ENCODE data around the gene TSR1.
"Not testable (repeated sequence)": the region's sequence is repeated elsewhere in the genome, so short reads cannot be mapped to it uniquely, and the experiment has no call there.

TSR1 gene

DNA sequence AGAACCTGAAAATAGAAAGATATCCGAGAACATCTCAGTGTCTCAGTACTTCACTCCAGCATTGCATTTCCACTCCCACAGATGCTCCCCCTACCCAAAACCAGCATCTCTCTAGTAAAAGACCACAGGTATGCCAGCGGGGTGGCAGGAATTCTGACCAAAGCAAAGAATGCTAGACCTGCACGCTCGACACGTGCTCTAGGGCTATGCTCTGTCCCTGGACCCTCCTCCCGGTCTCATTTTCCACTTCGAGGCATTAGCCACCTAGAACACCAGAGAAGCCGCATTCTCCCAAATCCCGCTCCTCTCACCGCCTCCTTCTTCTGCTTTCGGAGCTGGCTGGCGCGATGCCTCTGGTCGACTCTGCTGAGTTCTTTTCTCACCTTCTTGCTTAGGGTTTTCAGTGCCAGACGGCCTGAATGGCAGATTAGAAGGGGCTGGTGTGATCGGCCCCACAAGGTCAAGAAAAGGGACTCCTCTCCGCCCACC is 487 bp downstream of the TSR1 start:
- no peak for DNase-seq

DNA sequence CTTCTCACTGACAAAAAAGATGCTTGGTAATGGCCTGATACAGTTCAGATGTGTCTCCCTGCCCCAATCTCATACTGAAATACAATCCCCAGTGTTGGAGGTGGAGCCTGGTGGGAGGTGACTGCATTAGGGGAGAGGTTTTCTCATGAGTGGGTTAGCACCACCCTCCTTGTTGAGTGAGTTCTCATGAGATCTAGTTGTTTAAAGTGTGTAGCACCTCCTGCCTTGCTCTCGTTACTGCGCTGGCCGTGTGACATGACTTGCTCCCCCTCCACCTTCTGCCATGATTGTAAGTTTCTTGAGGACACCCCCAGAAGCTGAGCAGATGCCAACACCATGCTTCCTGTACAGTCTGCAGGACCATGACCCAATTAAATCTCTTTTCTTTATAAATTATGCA is 5.0 kb downstream of the TSR1 start:
- DNase-seq = no peak

DNA sequence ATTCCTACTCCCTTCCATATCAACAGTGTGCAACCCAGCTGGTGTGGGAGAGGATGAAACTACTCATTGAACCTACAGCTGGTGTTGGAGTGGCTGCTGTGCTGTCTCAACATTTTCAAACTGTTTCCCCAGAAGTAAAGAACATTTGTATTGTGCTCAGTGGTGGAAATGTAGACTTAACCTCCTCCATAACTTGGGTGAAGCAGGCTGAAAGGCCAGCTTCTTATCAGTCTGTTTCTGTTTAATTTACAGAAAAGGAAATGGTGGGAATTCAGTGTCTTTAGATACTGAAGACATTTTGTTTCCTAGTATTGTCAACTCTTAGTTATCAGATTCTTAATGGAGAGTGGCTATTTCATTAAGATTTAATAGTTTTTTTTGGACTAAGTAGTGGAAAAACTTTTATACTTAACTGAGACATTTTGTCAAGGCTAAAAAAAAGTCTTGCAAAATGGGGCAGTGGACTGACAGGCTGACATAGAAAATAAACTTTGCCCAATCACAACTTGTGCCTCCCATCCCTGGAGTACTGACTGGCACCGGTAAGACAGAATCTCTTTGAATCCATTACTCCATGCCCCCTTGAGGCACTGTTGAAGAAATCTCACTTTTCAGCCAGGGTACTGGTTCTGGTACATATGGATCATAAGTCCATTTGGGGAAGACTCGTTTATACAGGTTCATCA is 12.5 kb downstream of the TSR1 start:
- no peak for DNase-seq

DNA sequence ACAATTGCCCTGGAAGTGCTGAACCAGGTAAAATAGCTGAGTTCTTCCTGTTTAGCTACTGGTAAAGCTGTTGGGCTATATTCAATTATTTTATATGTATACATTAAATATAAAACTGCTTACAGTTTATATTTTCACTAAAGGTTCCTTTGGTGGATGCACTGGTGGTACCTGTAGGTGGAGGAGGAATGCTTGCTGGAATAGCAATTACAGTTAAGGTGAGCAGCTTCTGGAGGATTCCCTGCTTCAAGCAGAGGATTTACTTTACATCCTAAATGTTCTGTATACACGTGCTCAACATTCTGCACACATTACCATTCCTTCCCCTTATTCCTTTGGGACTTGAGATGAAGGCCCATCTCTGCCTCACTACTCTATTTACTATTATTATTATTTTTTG is 14.9 kb downstream of the TSR1 start:
- DNase-seq = no peak

DNA sequence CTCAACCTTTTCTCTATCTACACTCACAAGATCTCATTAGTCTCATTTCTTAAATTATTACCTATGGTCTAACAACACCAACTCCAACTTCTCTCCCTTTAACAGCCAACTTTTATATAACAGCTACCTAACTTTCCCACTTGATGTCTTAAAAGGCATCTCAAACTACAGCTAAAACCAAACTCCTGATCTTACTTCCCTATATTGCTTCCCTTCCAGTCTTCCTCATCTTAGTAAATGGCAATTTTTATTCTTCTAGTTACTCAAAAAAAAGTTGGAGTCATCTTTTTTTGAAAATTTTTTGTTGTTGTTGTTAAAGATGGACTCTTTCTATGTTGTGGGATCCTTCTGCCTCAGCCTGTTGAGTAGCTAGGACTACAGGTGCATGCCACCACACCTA is 17.2 kb downstream of the TSR1 start:
- no peak for DNase-seq

DNA sequence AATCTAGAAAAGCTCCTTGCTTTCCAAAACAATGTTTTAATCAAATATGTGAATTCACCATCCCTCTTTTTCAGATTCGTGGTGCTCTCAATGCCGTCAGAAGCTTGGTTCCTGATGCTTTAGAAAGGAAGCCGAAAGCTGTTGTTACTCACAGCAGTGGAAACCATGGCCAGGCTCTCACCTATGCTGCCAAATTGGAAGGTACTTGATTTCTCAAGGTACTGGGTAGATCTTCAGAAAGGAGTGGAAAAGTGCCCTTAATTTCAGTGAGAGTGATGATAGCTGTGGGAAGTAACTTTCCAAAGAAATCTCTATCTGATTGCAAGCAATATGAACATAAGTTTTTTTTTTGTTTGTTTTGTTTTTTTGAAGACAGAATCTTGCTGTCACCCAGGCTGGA is 18.5 kb downstream of the TSR1 start:
- DNase-seq = no peak

DNA sequence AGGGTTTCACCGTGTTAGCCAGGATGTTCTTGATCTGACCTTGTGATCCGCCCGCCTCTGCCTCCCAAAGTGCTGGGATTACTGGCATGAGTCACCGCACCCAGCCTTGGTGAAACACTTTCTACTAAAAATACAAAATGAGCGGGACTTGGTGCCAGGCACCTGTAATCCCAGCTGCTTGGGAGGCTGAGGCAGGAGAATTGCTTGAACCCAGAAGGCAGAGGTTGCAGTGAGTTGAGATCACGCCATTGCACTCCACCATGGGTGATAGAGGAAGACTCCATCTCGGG is 19.4 kb downstream of the TSR1 start:
- DNase-seq = not testable (repeated sequence)

DNA sequence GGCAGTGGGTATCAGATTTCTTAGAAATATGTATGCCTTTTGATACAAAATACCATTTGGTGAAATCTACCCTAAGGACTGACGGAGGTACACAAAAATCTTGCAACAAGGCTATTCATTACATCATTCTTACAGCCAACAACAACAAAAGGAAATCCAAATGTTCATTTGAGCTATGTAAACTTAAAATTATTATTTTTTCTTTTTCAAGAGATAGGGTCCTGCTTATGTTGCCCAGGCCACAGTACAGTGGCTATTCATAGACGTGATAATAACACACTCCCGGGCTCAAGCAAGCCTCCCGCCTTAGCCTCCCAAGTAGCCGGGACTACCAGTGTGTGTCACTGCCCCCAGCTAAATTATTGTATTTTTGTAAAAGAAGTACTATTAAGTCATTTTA is 23.5 kb downstream of the TSR1 start:
- DNase-seq = no peak

DNA sequence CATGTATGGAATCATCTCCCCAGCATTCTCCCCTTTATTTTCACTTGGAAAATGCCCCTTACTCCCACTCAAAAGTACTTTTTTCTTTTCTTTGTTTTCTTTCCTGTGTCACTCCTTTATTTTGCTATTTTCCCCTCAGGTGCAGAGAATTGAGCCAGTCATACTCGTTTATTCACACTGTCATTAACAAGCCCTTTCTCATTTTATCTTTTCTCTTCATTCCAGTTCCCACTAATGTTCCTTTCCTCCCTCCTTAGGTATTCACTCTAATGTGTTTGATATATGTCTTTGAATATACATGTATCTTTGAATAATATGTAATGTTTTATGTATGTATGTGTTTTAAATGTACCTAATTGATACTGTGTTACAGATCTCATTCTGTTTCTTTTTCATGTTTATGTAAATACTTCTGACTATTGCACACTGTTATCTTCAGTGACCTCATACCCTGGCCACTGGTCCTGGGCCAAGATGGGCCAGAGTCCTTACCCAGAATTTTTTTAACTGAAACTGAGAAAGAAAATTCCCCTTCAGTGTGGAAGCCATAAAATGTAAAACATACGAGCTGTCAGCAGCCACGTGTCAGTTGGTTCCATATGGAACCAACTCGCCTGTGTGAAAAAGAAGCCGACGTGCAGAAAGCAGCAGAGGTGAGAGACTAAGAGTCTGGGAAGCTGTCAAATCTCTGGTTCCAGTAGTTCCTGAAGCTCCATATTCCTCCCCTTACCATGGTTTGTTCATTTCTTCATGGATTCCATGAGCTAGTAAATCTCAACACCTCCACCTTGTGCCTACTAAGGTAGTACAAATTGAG is 26.7 kb downstream of the TSR1 start:
- no peak for DNase-seq

DNA sequence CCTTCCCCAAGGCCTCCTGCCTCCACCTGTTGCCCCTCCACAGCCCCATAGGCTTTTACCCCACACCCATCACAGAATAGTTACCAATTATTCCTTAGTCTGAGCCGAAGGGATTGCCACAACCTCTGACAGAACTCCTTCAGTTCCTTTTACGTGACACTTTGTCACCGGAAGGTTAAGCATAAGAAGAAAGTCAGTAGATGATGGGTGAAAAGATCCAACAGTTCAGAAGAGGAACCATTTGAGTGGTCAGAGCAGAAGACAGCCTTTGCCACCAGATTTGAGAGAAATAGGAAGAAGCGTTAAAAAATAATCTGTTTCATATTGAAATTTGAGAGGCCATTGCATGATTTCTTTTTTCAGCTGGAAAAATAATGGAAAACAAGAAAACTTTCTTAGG is 31.3 kb downstream of the TSR1 start:
- no peak for DNase-seq

DNA sequence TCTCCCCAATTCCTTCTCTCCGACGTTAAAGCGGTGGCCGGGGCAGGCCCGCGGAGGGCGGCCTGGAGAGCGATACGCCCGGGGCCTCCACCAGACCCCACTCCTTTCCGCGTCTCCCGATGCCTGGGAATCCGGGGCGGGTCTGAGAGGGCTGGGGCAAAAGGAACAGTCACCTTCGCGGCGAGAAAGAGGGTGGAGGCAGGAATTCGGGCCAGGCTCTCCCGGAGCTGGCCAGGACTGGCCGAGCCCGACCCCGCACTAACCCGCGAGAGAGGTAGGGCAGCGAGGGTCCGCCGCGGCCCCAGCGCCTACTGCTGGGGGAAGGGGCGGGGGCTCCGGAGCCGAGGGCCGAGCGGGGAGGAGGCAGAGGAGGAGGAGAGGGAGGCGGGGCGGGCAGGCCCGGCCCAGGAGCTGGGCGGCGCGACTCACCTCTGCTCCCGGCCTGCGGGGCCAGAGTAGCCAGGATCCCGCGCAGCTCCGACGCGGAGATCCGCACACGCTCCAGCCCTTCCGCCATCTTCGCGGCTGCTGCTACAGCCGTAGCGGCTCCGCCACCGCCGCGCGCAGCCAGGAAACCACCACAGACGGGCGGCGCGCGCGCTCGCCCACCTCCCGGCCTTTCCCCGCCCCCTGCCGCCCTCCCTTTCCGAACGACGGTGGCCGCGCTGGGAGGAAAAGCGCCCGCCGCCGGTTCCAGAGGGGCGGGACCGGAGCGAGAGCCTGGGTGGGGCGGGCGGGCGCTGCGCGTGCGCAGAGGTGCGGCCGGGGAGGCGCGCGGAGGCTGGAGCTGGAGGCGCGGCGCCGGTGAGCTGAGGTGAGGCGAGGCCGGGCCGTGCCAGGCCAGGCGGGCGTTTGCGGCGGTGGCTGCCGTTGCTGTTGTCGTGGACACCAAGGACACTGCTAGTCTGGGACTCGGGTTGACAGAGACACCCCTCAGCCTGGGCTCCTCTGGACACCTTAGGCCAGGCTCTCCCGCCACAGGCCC is 32.8 kb downstream of the TSR1 start, which contains the start of the genes SMG6 and SRR:
Gene SMG6 (minus strand): TSS at position 582 of the 985 bp plus-strand sequence. CDS start 65 bp downstream, at position 517.
Gene SRR (plus strand): TSS at position 747 of the 985 bp plus-strand sequence. CDS start 11,611 bp downstream, outside the sequence.
- DNase-seq = peak; percentile 96

DNA sequence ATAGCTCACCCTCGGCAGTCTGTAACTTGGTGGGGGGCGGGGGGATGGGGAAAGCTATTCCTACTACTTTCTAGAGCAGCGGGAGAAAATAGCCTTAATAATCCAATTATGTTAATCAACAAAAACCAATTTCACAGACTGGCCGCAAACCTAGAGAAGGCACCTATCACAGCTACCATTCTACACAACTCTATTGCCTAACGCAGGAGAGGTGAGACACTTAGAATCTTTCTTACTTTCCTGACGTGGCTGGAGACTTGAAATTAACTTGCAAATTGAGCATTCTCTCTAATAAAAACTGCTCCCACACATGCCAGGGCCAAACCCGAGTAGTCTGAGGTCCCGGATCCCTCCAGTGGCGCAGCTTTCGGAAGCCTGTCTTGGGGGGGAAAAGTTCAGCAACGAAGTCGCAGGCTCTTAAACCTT is 33.5 kb downstream of the TSR1 start:
- DNase-seq = no peak

DNA sequence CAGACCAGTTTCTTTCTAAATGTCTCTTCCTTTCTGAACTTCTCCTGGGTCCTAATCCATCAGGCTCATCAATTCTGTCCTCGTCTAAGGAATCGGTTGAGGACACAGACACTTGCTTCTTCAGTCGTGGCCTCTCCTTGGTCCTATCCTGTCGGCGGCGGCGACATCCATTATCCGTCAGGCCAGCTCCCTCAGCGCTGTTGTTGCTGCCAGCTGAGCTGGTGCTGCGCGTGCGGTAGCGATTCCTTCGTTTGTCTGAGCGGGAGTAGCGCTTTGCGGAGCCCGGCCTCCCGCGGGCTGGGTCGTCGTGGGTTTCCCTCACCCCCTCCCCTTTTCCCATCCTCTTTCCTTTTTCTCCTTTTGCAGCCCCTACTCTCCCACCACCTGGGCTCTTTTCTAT is 36.5 kb downstream of the TSR1 start:
- no peak for DNase-seq

DNA sequence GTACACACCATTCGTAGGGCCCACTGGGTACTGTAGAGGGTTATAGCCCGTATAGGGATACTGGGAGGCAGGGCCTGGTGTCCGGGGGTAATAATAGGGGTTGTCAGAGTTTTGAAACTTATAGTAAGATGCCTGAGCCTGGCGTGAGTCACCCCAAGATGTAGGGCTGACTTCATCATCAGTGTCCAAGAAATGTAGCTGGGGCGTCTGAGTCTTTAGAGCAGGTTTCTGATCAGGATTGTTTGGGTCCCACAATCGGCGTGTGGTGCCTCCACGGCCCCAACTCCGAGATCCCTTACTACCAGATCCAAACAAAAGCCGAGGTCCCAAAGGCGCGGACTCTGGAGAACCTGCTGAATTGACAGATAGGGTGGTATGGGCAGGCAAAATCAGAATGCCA is 37.1 kb downstream of the TSR1 start:
- no peak for DNase-seq

DNA sequence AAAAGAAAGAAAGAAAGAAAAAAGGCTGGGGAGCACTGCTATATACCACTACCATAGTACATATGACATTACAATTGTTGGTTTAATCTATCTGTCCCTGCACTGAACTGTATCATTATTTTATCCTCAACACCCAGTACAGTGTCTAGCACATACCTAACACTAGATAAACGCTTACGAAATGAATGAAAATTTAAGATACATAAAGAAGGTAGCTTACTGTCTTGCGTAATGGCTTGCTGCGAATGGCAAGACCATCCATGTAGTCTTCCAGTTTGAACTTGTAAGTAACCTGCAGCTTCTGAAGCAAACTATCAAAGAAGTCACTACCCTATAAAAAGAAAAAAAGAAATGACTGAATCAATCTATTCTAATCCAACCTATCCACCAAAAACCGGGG is 39.2 kb downstream of the TSR1 start:
- DNase-seq = no peak

DNA sequence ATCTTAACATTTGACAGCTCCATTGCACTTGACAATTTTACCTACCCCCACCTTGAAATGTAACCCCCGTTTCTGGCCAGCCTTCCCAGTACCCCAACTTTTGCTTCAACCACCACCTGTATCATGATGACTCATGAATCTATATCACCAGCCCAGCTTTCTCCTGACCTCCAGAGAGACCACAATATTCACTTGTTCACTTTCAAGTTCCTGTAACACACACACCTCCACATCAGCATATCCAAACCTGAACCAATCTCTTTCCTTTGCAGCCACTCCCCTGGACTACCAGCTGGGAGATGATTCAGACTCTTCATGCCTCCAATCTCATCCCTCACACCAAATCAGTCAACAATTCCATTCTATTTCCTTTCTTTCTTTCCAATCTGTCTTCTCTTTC is 40.7 kb downstream of the TSR1 start:
- no peak for DNase-seq

DNA sequence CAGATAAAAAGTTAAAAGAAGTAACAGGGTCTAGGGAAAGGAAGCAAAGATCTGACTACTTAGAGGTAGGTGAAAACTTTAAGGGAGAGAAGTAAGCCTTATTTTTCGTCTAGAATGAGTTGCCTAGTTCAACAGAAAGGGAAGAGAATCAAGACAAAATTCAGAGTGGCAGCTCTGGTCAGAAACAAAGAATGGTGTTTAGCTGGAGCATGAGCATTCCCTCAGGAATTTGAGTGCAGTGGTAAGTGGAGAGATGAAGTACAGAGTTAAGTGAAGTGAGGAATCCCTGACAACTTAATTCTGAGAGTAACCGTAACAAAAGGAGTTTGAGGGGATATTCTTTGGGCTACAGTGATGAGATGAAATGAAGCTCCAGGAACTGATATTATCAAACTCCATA is 44.2 kb downstream of the TSR1 start:
- DNase-seq = no peak

DNA sequence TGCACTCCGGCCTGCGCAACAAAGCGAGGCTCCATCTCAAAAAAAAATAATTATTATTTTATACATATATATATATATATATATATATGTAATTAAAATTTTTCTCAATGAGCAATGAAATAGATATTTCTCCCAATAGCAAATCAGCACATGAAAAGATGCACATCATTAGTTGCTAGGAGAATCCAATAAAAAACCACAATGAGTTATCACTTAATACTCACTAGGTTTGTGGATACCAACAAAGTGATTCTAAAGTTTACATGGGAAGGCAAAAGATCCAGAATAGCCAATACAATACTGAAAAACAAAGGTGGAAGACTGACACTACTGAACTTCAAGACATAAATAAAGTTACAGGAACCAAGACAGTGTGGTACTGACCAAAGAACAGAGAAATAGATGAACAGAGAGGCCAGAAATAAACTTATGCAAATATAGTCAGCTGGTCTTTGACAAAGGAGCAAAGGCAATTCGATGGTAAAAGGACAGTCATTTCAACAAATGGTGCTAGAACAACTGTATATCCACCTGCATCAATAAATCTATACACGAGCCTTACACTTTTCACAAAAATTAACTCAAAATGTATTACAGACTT is 46.3 kb downstream of the TSR1 start:
- DNase-seq = no peak

DNA sequence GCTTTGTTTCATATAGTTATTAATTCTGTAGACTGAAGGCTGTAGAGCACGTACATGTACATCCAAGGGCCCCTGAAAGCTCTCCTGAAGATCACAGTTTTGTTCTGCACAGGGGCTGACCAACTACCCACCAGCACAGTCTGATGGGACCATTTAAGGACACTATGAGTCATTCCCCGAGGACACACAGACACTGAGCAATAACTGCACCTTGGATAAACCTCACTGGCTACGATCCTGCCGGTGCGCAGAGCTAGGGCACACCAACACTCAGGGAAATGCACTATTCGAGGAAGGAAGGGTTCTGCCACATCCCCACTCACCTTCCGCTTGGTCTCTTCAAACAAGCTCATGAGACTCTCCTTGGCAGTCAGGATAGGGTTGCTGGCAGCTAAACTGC is 53.0 kb downstream of the TSR1 start:
- no peak for DNase-seq

DNA sequence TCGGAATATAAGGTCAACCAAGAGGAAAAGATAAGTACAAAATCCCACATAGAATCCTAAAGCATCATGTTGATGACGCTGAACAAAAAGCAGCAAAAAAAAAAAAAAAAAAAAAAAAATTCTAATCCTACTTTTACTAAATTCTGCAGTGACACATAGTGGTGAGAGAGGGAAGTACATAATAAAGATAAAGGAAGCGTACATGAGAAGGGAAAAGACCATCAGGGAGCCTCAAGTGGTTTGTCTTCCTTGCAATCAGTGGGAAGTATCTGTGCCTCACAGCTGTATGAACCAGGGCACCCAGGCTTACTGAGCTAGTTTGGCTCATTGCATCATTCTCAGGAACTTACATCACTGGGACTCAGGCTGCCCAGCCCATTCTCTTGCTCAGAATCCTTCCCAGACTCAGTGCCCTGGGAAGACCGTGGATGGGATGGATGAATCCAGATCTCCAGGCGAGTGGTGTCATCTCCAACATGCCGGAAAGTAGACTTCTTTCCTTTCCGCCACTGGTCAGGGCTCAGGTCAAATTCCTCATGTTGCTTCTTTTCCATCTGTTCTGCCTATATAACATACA is 53.9 kb downstream of the TSR1 start:
- DNase-seq = no peak

DNA sequence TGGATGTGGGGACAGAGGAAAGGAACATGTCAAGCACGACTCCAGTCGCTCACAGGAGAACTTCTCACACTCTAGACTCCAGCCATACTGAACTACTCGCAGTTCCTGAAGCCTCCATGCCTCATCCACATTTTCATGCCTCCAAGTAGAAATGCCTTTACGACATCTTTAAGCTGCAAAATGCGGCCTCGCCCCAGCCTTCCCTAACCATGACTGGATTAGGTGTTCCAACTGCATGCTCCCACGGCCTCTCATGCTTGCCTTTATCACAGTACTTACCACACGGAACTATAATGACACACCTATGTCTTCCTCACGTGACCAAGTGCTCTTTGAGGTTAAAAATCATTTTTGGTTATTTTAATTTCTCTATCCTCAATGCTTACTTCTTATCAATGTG is 56.5 kb downstream of the TSR1 start:
- DNase-seq = no peak

DNA sequence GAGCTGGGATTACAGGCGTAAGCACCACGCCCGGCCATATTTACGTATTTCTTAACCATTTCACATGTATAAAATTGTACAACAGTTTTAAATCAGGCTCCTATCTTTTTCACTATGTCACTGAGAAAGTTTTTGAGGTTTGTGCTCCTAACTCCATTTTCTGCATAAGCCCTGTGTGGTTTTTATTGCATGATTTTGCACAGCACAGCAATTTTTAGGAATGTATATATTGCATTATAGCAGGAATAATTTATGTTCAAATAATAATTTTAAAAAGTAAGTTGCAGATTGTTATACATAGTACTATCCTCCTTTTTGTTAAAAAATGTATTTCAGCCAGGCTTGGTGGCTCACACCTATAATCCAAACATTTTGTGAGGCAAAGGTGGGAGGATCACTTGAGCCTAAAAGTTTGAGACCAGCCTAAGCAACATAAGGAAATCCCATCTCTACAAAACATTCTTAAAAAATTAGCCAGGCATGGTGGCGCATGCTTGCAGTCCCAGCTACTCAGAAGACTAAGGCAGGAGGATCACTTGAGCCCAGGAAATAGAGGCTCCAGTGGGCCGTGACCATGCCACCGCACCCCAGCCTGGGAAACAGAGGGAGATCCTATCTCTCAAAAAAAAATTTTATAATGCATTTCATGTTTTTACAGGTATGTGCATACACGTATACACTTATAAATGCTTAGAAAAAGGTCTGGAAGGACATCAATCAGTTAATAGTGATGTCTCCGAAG is 58.7 kb downstream of the TSR1 start:
- no peak for DNase-seq

Data from activated CD8-positive, alpha-beta memory T cell treated with anti-CD3 and anti-CD28 coated beads, Interleukin-2, amount 50 U/mL, for 48 hours (primary cell).